Measurements from ENCODE around the gene TRPM2.

Gene TRPM2

GRCh38 chr21:44471341-44471740 is 117.9 kb downstream of the TRPM2 start:
- no peak for TF ChIP-seq CTCF (IDR thresholded peaks at IDR 0.05)

DNA sequence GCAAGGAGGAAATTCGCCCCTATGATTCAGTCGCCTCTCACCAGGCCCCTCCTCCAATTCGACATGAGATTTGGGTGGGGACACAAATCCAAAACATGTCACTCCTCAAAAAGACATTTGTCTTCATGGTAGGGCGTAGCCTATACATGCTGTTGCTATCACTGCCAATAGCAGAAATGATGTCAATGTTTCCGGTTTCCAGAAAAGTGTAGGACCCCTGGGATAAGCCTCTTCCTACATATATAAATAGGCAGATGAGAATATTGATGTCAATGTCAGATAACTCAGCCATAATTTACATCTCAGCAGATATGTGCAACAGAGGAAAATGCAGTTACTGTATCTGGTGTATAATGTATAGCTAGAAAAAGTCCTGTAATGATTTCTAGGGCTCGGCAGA is 118.6 kb downstream of the TRPM2 start:
- TF ChIP-seq CTCF (IDR thresholded peaks at IDR 0.05): no peak

- no peak for TF ChIP-seq CTCF (IDR thresholded peaks at IDR 0.05)
Observed at GRCh38 chr21:44473915-44474555, 120.6 kb downstream of the TRPM2 start.

GRCh38 chr21:44475266-44475845 is 121.9 kb downstream of the TRPM2 start:
- TF ChIP-seq CTCF (IDR thresholded peaks at IDR 0.05): no peak

DNA sequence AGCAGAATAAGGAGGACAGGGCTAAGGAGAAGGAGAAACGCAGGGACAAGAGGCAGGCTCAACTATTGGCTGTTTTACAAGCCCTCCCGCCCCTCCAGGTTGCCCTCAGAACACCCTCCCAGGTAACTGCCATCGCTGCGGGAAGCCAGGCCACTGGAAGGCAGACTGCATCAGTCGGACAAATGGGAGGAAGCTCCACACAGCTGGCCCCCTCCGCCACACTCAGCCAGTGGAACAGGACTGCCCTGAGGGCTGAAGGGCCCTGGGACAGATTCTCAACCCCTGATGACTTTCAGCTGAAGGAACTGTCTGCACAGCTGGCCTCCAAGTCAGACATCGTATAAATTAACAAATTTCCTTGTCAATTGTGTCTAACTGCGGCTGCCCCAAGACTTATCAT is 123.7 kb downstream of the TRPM2 start:
- no peak for TF ChIP-seq CTCF (IDR thresholded peaks at IDR 0.05)

DNA sequence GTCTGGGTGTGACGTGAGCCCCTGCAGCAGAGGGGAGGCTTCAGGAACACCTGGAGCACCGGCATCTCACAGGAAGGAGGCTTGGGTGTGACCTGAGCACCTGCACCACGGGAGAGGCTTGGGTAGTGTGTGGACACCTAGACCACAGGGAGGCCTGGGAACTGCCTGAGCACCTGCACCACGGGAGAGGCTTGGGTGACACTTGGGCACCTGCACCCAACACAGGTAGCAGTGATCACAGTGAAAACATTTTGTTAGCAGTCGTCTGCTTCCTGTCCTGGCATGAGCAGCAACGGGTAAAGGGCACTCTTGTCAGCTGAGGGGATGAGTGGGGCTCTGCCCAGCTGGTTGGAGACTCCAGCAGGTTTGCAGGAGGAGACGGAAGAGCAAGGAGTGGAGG is 124.3 kb downstream of the TRPM2 start:
- no peak for TF ChIP-seq CTCF (IDR thresholded peaks at IDR 0.05)

DNA sequence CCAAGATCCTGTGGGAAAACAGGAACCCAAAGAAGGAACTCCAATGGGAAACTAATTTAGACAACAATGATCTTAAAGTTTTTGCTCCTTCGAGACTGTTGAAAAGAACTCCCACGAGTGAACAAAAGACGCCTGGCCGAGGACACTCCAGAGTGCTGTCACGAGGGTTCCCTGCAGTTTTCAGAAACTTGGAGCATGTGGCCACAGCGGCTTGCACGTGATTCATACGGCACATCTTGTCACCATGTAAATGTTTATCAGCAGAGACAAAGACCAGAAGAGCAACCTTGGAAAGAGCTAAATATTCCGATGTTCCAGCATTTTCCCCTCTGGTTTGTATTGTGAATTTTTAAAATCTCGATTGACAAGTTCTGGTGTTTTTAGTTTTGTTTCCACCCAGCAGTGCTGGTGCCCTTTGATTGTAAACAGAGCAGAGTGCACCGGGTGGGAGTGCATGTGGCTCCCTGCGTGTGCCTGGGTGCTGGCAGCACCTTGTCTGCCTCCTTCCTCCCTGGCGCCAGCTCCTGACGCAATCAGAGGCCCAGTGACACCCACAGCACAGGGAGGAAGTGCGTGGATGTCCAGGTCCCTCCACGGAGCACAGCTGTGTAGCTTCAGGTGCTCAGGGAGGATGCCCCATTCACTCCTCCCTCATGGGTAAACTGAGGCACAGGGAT is 124.8 kb downstream of the TRPM2 start:
- no peak for TF ChIP-seq CTCF (IDR thresholded peaks at IDR 0.05)
